ENCODE results near the gene NIFK.

The NIFK gene

DNA sequence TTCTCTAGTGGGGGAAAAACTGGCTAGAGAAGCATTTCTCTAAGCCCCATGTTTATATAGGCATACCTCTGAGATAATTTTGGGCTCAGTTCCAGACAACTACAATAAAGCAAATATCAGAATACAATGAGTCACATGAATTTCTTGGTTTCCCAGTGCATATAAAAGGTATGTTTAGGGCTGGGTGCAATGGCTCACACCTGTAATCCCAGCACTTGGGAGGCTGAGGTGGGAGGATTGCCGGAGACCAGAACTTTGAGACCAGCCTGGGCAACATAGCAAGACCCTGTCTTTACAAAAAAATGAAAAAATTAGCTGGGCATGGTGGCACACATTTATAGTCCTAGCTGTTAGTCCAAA is 41.0 kb upstream of the NIFK start:
- H3K9me3 ChIP-seq (ENCODE audit: insufficient read depth, low read depth, low read length), result no peaks in the 10 kb centered on the region
- H3K4me1 ChIP-seq (ENCODE audit: insufficient read depth, low read length, poor library complexity, severe bottlenecking), result no peaks in the 10 kb centered on the region
- TF ChIP-seq, protein P1, sequence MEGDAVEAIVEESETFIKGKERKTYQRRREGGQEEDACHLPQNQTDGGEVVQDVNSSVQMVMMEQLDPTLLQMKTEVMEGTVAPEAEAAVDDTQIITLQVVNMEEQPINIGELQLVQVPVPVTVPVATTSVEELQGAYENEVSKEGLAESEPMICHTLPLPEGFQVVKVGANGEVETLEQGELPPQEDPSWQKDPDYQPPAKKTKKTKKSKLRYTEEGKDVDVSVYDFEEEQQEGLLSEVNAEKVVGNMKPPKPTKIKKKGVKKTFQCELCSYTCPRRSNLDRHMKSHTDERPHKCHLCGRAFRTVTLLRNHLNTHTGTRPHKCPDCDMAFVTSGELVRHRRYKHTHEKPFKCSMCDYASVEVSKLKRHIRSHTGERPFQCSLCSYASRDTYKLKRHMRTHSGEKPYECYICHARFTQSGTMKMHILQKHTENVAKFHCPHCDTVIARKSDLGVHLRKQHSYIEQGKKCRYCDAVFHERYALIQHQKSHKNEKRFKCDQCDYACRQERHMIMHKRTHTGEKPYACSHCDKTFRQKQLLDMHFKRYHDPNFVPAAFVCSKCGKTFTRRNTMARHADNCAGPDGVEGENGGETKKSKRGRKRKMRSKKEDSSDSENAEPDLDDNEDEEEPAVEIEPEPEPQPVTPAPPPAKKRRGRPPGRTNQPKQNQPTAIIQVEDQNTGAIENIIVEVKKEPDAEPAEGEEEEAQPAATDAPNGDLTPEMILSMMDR (conservative IDR thresholded peaks at IDR 0.05; ENCODE audit: low read length), result no peak
- no peak for TF ChIP-seq EZH2phosphoT487 (IDR thresholded peaks at IDR 0.05; ENCODE audit: borderline replicate concordance)
- H3K4me2 ChIP-seq (ENCODE audit: low read depth, low read length, poor library complexity, severe bottlenecking), result no peak overlapping the region
- H3K4me3 ChIP-seq (ENCODE audit: low read length, poor library complexity, severe bottlenecking), result no peak overlapping the region
- H3F3A ChIP-seq (ENCODE audit: low read depth), result no peaks in the 10 kb centered on the region
- no peaks in the 10 kb centered on the region for H3K9me2 ChIP-seq (replicated peaks; ENCODE audit: low read depth, low read length)
- H3K9ac ChIP-seq (ENCODE audit: low read depth, low read length, poor library complexity, severe bottlenecking), result no peak overlapping the region
- no peaks in the 10 kb centered on the region for H3K79me2 ChIP-seq (ENCODE audit: insufficient read depth, low read length)
- no peaks in the 10 kb centered on the region for H4K20me1 ChIP-seq (ENCODE audit: insufficient read depth, low read length, poor library complexity, severe bottlenecking)
- no peaks in the 10 kb centered on the region for H3K36me3 ChIP-seq (ENCODE audit: insufficient read depth, low read length)
- H2AFZ ChIP-seq (ENCODE audit: low read length), result no peak overlapping the region
- H3K27me3 ChIP-seq (ENCODE audit: insufficient read depth, low read length, poor library complexity, severe bottlenecking), result no peaks in the 10 kb centered on the region

DNA sequence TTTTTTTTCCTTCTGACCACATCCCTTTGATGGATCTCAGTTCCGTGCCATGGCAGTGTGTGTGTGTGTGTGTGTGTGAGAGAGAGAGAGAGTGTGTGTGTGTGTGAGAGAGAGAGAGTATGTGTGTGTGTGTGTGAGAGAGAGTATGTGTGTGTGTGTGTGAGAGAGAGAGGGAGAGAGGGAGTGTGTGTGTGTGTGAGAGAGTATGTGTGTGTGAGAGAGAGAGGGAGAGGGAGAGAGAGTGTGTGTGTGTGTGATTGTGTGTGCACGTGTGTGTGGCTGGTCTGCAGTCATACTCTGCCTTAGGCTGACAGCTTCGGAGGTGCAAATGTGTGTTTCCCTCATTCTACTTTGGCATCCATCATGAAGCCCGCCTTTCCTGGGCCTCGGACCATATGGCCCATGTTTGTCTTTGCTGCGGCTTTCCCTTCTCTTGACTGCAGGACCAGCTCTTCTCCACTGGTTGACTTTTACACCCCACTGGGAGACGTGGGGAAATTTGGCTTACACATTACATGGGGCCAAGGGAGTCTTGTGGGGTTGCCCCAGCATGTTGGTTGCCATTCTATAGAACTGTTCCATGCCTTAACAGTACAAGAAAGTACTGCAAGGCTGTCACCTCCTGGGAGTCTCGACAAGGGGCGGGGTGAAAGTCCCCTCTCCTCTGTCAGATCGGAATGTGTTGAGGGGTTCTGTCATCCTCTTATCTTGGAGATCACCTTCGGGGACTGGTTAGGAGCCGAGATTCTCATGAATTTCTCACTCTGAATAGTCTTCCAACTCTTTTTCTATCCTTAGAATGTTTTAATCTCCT is 40.4 kb upstream of the NIFK start:
- Histone ChIP-seq H3K9ac (ENCODE audit: low read depth, low read length, poor library complexity, severe bottlenecking) (no peak overlapping the region), H4K20me1 (ENCODE audit: insufficient read depth, low read length, poor library complexity, severe bottlenecking) (no peaks in the 10 kb centered on the region), H3K36me3 (ENCODE audit: insufficient read depth, low read length) (no peaks in the 10 kb centered on the region), H2AFZ (ENCODE audit: low read length) (no peak overlapping the region), H3K4me2 (ENCODE audit: low read depth, low read length, poor library complexity, severe bottlenecking) (no peak overlapping the region), H3K4me1 (ENCODE audit: insufficient read depth, low read length, poor library complexity, severe bottlenecking) (no peaks in the 10 kb centered on the region), H3K9me3 (ENCODE audit: insufficient read depth, low read depth, low read length) (no peaks in the 10 kb centered on the region), H3F3A (ENCODE audit: low read depth) (no peaks in the 10 kb centered on the region), H3K4me3 (ENCODE audit: low read length, poor library complexity, severe bottlenecking) (no peak overlapping the region), H3K79me2 (ENCODE audit: insufficient read depth, low read length) (no peaks in the 10 kb centered on the region), H3K9me2 (replicated peaks; ENCODE audit: low read depth, low read length) (no peaks in the 10 kb centered on the region), H3K27me3 (ENCODE audit: insufficient read depth, low read length, poor library complexity, severe bottlenecking) (no peaks in the 10 kb centered on the region)
- no peak for TF ChIP-seq EZH2phosphoT487 (IDR thresholded peaks at IDR 0.05; ENCODE audit: borderline replicate concordance)
- TF ChIP-seq, protein P1 (conservative IDR thresholded peaks at IDR 0.05; ENCODE audit: low read length), result no peak

DNA sequence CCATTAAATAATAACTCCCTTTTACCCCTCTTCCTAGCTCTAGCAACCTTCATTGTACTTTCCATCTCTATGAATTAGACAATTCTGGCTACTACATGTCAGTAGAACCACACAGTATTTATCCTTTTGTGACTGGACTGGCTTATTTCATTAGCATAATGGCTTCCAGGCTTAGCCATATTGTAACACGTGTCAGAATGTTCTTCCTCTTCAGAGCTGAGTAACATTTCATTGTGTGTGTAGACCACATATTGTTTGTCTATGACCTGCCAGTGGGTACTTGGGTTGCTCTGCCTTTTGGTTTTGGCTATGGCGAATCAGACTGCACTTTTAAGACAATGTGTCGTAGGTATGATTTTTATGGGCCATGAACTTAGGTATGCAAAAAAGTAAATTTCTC is 39.7 kb upstream of the NIFK start:
- Histone ChIP-seq H3K9me3 (ENCODE audit: insufficient read depth, low read depth, low read length) (no peaks in the 10 kb centered on the region), H3K79me2 (ENCODE audit: insufficient read depth, low read length) (no peaks in the 10 kb centered on the region), H3K27me3 (ENCODE audit: insufficient read depth, low read length, poor library complexity, severe bottlenecking) (no peaks in the 10 kb centered on the region), H2AFZ (ENCODE audit: low read length) (no peak overlapping the region), H3K4me1 (ENCODE audit: insufficient read depth, low read length, poor library complexity, severe bottlenecking) (no peaks in the 10 kb centered on the region), H3F3A (ENCODE audit: low read depth) (no peaks in the 10 kb centered on the region), H3K9me2 (replicated peaks; ENCODE audit: low read depth, low read length) (no peaks in the 10 kb centered on the region), H3K36me3 (ENCODE audit: insufficient read depth, low read length) (no peaks in the 10 kb centered on the region), H3K4me2 (ENCODE audit: low read depth, low read length, poor library complexity, severe bottlenecking) (no peak overlapping the region), H4K20me1 (ENCODE audit: insufficient read depth, low read length, poor library complexity, severe bottlenecking) (no peaks in the 10 kb centered on the region), H3K9ac (ENCODE audit: low read depth, low read length, poor library complexity, severe bottlenecking) (no peak overlapping the region), H3K4me3 (ENCODE audit: low read length, poor library complexity, severe bottlenecking) (no peak overlapping the region)
- TF ChIP-seq EZH2phosphoT487 (IDR thresholded peaks at IDR 0.05; ENCODE audit: borderline replicate concordance), result no peak
- TF ChIP-seq, protein P1 (conservative IDR thresholded peaks at IDR 0.05; ENCODE audit: low read length), result no peak
